HepG2 (cell line): ENCODE data around the gene VARS1. TPM values are rescaled to one million over a fixed set of nuclear protein-coding genes. Genes with fewer than 3 reads are reported as not detected.
A peak's percentile ranks its signal among the peaks of the same experiment; 100 is the strongest.

Source experiments
- CBX5 ChIP-seq: sonication (generic); formaldehyde crosslinking; IDR thresholded peaks from 2 replicates; pipeline ENCODE4 v1.4.0; 2020; ENCODE audit warnings: missing genetic modification reagents, borderline replicate concordance
- TARDBP ChIP-seq: sonication (generic); formaldehyde crosslinking; IDR thresholded peaks from 2 replicates; pipeline ENCODE4 v1.8.0; 2022; ENCODE audit warnings: mild to moderate bottlenecking, missing genetic modification reagents
- ZNF34 ChIP-seq: sonication (generic); formaldehyde crosslinking; IDR thresholded peaks from 2 replicates; pipeline ENCODE4 v1.4.0; 2020; ENCODE audit warnings: mild to moderate bottlenecking, missing genetic modification reagents, borderline replicate concordance
- ZNF432 ChIP-seq: sonication (generic); formaldehyde crosslinking; IDR thresholded peaks from 2 replicates; pipeline ENCODE4 v1.5.0; 2020; ENCODE audit warnings: missing genetic modification reagents, mild to moderate bottlenecking, borderline replicate concordance
- polyA plus RNA-seq, 8 experiments: library from polyadenylated mRNA; depleted of rRNA in 3 of 8; stranded (reverse) in 7 of 8; unstranded in 1 of 8; fragments of >200 nt; fragmentation: Illumina TruSeq in 4 of 8; extraction: Trizol in 4 of 8; gene quantifications; 2 replicates each; pipeline versions ENCODE4 v1.2.1 to v1.2.3, GENCODE V29; 2011 to 2016; ENCODE audit warnings: low read depth in 4 of 8, missing spikeins in 1 of 8, mixed read lengths in 1 of 8; ENCODE audit not compliant: insufficient read depth in 1 of 8
- total RNA-seq, 5 experiments: library from RNA; depleted of rRNA; stranded (reverse); fragments of >200 nt; fragmentation: Illumina TruSeq; extraction: Trizol; gene quantifications; 2 replicates each; pipeline ENCODE4 v1.2.3, GENCODE V29; 2016; ENCODE audit warnings: low read depth in 1 of 5
- TF ChIP-seq, protein P1 (sequence below): sonication (generic); formaldehyde crosslinking; IDR thresholded peaks from one replicate; pipeline ENCODE4 v1.5.1; 2020; ENCODE audit warnings: mild to moderate bottlenecking, missing genetic modification reagents; ENCODE audit errors: not compliant biosample characterization
- TF ChIP-seq, protein P2 (sequence below): sonication (generic); formaldehyde crosslinking; conservative IDR thresholded peaks from 2 replicates; pipeline ENCODE4 v1.5.0; 2020; ENCODE audit warnings: missing genetic modification reagents
- TF ChIP-seq, protein P3 (sequence below): sonication (generic); formaldehyde crosslinking; IDR thresholded peaks from 2 replicates; pipeline ENCODE4 v1.4.0; 2020; ENCODE audit warnings: mild to moderate bottlenecking, missing genetic modification reagents, borderline replicate concordance
- TF ChIP-seq, protein P4 (sequence below): sonication (generic); formaldehyde crosslinking; IDR thresholded peaks from 2 replicates; pipeline ENCODE4 v1.8.0; 2022; ENCODE audit warnings: missing genetic modification reagents, mild to moderate bottlenecking, borderline replicate concordance

The VARS1 gene
- total and polyA plus RNA-seq, 2 of the 13 experiments (the other 11 are each of a cell fraction or from before 2014, with no cell fraction given), result 14.7 to 56.1 TPM

DNA sequence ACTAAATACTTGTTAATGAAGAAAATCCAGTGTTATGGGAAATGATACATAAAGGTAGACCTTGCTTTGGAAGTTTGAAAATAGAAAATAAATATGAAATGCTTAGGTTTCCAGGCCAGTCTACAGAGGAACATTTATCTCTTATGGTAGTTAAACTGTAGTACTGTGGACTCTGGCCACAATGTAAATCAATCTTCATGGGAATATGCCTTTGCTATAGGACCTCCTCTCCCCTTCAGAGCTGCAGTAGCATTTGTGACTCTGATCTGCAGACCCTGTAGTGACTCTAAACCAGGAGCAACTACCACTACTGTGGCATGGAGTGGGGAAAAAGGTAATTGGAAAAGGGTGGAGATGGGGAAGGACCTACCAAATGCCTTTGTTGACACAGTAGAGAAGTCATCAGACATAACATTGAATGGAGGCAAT, 24.3 kb upstream of the VARS1 start (continued):
- TF ChIP-seq, protein P1, sequence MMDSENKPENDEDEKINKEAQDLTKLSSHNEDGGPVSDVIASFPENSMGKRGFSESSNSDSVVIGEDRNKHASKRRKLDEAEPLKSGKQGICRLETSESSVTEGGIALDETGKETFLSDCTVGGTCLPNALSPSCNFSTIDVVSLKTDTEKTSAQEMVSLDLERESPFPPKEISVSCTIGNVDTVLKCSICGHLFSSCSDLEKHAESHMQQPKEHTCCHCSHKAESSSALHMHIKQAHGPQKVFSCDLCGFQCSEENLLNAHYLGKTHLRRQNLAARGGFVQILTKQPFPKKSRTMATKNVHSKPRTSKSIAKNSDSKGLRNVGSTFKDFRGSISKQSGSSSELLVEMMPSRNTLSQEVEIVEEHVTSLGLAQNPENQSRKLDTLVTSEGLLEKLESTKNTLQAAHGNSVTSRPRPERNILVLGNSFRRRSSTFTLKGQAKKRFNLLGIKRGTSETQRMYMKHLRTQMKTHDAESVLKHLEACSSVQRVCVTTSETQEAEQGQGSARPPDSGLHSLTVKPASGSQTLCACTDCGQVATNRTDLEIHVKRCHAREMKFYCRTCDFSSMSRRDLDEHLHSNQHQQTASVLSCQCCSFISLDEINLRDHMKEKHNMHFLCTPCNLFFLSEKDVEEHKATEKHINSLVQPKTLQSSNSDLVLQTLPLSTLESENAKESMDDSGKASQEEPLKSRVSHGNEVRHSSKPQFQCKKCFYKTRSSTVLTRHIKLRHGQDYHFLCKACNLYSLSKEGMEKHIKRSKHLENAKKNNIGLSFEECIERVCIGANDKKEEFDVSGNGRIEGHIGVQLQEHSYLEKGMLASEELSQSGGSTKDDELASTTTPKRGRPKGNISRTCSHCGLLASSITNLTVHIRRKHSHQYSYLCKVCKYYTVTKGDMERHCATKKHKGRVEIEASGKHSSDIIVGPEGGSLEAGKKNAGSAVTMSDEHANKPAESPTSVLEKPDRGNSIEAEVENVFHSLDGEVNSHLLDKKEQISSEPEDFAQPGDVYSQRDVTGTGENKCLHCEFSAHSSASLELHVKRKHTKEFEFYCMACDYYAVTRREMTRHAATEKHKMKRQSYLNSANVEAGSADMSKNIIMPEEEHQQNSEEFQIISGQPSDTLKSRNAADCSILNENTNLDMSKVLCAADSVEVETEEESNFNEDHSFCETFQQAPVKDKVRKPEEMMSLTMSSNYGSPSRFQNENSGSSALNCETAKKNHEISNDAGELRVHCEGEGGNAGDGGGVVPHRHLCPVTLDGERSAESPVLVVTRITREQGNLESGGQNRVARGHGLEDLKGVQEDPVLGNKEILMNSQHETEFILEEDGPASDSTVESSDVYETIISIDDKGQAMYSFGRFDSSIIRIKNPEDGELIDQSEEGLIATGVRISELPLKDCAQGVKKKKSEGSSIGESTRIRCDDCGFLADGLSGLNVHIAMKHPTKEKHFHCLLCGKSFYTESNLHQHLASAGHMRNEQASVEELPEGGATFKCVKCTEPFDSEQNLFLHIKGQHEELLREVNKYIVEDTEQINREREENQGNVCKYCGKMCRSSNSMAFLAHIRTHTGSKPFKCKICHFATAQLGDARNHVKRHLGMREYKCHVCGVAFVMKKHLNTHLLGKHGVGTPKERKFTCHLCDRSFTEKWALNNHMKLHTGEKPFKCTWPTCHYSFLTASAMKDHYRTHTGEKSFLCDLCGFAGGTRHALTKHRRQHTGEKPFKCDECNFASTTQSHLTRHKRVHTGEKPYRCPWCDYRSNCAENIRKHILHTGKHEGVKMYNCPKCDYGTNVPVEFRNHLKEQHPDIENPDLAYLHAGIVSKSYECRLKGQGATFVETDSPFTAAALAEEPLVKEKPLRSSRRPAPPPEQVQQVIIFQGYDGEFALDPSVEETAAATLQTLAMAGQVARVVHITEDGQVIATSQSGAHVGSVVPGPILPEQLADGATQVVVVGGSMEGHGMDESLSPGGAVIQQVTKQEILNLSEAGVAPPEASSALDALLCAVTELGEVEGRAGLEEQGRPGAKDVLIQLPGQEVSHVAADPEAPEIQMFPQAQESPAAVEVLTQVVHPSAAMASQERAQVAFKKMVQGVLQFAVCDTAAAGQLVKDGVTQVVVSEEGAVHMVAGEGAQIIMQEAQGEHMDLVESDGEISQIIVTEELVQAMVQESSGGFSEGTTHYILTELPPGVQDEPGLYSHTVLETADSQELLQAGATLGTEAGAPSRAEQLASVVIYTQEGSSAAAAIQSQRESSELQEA (CRISPR knock-in tag), result no peak
- TF ChIP-seq, protein P2, sequence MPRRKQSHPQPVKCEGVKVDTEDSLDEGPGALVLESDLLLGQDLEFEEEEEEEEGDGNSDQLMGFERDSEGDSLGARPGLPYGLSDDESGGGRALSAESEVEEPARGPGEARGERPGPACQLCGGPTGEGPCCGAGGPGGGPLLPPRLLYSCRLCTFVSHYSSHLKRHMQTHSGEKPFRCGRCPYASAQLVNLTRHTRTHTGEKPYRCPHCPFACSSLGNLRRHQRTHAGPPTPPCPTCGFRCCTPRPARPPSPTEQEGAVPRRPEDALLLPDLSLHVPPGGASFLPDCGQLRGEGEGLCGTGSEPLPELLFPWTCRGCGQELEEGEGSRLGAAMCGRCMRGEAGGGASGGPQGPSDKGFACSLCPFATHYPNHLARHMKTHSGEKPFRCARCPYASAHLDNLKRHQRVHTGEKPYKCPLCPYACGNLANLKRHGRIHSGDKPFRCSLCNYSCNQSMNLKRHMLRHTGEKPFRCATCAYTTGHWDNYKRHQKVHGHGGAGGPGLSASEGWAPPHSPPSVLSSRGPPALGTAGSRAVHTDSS (CRISPR knock-in tag), result no peak
- TF ChIP-seq ZNF34 (CRISPR knock-in tag) (0 out of 2 replicates have a peak, but pooled peaks have one; percentile 35), ZNF432 (CRISPR knock-in tag) (no peak), TARDBP (CRISPR knock-in tag) (no peak), CBX5 (CRISPR knock-in tag) (no peak)
- TF ChIP-seq, protein P3, sequence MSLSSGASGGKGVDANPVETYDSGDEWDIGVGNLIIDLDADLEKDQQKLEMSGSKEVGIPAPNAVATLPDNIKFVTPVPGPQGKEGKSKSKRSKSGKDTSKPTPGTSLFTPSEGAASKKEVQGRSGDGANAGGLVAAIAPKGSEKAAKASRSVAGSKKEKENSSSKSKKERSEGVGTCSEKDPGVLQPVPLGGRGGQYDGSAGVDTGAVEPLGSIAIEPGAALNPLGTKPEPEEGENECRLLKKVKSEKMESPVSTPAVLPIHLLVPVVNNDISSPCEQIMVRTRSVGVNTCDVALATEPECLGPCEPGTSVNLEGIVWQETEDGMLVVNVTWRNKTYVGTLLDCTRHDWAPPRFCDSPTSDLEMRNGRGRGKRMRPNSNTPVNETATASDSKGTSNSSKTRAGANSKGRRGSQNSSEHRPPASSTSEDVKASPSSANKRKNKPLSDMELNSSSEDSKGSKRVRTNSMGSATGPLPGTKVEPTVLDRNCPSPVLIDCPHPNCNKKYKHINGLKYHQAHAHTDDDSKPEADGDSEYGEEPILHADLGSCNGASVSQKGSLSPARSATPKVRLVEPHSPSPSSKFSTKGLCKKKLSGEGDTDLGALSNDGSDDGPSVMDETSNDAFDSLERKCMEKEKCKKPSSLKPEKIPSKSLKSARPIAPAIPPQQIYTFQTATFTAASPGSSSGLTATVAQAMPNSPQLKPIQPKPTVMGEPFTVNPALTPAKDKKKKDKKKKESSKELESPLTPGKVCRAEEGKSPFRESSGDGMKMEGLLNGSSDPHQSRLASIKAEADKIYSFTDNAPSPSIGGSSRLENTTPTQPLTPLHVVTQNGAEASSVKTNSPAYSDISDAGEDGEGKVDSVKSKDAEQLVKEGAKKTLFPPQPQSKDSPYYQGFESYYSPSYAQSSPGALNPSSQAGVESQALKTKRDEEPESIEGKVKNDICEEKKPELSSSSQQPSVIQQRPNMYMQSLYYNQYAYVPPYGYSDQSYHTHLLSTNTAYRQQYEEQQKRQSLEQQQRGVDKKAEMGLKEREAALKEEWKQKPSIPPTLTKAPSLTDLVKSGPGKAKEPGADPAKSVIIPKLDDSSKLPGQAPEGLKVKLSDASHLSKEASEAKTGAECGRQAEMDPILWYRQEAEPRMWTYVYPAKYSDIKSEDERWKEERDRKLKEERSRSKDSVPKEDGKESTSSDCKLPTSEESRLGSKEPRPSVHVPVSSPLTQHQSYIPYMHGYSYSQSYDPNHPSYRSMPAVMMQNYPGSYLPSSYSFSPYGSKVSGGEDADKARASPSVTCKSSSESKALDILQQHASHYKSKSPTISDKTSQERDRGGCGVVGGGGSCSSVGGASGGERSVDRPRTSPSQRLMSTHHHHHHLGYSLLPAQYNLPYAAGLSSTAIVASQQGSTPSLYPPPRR, result 0 out of 2 replicates have a peak, but pooled peaks have one; percentile 9
- TF ChIP-seq, protein P4, sequence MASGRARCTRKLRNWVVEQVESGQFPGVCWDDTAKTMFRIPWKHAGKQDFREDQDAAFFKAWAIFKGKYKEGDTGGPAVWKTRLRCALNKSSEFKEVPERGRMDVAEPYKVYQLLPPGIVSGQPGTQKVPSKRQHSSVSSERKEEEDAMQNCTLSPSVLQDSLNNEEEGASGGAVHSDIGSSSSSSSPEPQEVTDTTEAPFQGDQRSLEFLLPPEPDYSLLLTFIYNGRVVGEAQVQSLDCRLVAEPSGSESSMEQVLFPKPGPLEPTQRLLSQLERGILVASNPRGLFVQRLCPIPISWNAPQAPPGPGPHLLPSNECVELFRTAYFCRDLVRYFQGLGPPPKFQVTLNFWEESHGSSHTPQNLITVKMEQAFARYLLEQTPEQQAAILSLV (CRISPR knock-in tag), result no peak
